ENCODE measurements around the gene CRYBG1.

DNA sequence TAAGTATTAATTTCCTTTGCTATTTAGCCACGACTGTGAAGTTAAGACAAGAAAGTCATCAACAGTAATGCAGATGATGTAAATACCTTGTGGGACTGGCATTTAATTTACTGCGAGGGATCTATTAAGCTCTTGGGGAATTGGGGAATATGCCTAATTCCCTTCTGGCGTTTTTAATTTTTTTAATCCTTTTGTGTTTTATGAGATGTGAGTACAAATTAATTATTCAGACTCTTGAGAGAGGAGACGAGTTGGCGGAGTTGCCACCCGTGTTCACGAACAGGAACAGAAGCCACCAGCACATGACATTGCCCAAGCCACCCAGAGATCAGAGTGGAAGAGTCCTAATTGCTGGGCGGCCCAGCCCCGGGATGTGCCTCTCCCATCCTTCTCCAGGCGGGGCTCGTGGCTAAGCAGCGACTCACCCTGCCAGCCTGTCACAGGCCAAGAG is 533 bp upstream of the CRYBG1 start:
- TF ChIP-seq, protein P1, sequence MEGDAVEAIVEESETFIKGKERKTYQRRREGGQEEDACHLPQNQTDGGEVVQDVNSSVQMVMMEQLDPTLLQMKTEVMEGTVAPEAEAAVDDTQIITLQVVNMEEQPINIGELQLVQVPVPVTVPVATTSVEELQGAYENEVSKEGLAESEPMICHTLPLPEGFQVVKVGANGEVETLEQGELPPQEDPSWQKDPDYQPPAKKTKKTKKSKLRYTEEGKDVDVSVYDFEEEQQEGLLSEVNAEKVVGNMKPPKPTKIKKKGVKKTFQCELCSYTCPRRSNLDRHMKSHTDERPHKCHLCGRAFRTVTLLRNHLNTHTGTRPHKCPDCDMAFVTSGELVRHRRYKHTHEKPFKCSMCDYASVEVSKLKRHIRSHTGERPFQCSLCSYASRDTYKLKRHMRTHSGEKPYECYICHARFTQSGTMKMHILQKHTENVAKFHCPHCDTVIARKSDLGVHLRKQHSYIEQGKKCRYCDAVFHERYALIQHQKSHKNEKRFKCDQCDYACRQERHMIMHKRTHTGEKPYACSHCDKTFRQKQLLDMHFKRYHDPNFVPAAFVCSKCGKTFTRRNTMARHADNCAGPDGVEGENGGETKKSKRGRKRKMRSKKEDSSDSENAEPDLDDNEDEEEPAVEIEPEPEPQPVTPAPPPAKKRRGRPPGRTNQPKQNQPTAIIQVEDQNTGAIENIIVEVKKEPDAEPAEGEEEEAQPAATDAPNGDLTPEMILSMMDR (IDR thresholded peaks at IDR 0.05; ENCODE audit: poor library complexity) = no peak
- no peak for TF ChIP-seq EZH2phosphoT487 (IDR thresholded peaks at IDR 0.05; ENCODE audit: low read depth, severe bottlenecking, unreplicated experiment)
